ENCODE data around the gene MFSD2B.

Gene MFSD2B

DNA sequence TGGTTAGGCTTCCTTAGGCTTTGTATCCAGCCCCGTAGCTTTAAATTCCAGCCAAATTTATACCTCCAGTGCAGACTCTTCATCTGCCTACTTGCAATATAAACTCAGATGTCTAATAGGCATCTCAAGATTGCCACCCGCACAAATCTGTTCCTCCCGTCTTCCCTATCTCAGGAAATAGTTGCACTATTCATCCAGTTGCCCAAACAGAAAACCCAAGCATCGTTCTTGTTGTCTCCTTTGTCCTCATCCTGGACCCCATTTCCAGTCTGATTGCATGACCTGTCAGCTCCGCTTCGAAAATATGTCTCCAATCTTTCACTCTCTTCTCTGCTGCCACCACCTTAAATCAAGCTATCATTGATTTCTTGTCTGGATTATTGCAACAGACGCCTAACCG is 41.9 kb downstream of the MFSD2B start:
- no peak for DNase-seq

DNA sequence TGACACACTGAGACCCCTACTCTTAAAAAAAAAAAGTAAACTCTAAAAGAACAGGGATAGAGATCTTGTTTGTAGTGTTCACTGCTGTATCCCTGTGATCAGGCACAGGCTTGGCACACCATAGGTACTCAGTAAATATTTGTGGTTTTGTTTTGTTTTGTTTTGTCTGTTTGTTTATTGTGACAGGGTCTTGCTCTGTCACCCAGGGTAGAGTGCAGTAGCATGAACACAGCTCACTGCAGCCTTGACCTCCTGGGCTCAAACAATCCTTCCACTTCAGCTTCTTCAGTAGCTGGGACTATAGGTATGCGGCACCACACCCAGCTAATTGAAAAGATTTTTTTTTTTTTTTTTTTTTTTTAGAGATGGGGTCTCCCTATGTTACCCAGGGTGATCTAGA is 43.1 kb downstream of the MFSD2B start:
- no peak for DNase-seq

DNA sequence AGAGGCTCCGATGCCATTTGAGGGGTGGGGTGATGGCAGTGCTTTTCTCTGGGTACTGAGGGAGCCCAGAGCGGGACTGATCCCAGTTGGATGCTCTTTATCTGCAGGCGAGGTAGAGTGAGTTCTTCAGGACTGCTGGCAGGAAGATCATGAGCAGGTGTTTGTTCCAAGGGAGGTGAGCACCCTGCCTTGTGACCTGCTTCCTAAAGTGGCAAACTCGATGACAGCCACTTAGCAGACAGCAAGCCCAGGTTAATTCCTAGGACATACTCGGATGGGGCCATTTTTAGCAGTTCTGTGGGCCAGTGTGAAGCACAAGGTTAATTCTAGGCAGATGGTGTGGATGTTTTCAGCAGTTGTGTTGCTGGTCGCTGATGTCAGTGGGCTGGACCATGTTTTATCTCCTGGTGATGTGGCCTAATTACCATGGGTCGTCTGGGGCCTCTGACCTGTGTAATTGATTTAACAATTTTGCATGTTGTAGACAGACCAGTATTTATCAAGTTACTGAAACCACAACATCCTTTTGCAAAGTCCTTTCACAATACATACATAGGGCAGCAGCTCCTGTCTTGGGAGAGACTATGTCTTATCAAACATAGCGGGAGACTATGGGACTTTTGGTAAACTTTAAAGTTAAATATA is 44.6 kb downstream of the MFSD2B start:
- DNase-seq = no peak

DNA sequence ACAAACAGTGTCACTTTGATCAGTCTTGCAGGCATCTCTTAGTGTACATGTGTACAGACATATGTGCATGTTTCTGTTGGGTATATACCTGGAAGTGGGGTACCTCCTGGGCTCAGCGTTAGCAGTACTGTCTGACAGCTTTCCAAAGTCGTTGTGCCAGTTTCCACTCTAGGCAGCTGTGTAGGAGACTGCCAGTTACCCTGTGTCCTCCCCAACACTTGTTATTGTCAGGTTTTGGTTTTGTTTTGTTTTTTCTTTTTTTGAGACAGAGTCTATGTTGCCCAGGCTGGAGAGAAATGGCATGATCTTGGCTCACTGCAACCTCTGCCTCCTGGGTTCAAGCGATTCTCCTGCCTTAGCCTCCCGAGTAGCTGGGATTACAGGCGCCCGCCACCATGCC is 45.9 kb downstream of the MFSD2B start:
- no peak for DNase-seq

DNA sequence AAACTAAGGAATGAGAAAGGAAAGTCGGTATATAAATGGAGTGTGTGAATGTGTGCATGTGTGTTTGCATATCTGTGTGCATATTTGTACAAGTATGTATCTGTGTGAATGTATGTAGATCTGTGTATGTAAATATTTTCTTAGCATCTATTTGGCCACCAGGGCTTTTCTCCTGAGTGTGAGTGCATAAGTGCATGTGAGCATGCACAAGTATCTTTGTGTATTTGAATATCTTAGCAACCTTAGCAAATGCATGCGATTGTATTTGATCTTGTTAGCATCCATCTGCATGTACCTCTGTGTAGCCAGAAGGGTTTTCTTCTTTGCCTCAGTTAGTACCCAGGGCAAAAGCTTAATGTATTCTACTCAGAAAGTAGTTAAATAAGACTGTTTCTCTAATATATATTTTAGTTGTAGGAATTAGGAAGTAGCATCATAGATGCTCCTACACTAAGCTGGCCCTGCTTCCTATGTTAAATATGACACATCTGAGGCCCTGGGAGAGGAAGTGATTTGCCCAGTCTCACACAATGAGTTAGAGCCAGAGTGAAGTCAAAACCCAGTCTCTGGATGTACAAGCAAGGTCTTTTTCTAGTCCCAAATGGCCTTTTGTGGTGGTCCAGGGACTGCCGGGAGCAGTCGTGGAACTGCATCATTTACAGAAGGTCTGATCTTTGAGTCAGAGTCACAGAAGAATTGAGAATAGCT is 48.8 kb downstream of the MFSD2B start:
- DNase-seq = no peak

DNA sequence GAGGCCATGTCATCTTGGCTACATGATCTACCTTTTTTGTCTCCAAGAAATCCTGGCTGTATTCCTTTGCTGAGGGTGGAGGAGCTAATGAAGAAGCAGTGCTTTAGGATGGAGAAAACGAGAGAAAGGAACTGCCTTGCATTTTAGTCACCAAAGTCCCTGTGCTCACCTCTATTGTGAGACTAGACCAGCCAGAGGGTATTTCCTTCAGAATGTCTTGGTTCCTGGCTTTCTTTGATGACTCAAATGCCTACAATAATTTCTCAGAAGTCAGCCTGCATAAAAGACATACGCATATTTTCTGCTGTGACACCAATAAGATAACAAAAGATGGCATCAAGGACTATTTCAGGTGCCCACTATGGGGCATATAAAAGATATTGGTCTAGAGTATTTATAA is 55.5 kb downstream of the MFSD2B start:
- DNase-seq = no peak

DNA sequence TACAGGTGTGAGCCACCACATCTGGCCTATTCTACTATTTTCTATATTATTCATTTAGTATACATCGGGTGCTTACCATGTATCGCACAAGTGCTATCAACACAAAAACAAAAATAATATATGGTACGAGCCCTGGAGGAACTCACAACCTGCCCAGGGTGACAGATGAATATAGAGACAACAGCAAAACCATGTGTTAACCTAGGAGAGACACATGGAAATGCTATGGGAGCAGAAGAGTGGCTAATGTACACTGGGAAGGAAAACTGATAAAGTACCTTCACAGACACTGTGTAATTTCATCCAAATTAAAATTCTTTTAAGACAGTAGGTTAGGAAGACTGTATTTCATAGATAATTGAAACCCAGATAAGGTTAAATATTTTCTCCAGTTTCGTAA is 62.4 kb downstream of the MFSD2B start:
- no peak for DNase-seq

DNA sequence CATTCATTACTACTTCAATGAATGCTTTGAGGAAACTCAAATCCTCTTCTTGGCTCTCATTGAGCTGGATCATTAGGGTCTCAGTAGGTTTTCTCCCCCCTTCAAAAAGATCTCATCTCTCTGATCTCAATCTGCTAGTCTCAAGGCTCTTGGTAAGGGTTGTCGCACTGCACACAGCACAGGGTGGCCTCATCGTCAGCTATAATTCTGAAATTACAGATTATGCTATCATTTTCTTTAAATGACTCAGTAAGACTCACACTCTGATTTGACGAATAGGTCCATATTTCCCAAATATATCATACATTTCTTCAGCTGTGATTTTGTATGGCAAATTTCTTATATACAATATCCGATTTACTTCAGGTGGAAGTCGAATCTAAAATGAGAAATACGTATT is 63.9 kb downstream of the MFSD2B start:
- DNase-seq = no peak

DNA sequence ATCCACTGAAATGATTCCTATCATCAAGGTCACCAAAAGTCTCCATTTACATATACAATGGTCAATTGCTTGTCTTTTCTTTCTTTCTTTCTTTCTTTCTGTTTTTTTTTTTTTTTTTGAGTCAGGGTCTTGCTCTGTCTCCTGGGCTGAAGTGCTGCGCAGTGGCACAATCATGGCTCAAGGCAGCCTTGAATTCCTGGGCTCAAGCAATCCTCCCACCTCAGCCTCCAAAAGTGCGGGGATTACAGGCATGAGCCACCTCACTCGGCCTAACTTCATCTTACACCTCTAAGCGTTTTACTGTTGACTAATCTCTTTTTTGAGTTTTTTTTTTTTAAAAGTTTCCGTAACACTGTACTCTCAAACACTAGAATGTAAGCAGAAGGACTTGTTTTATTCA is 65.4 kb downstream of the MFSD2B start:
- DNase-seq = no peak

All from NCI-H2081 treated with DMSO at 0.1 percent for 48 hours (cell line).